ENCODE data around the gene KAZALD1. TPM values are rescaled to one million over a fixed set of nuclear protein-coding genes. Genes with fewer than 3 reads are reported as not detected.

KAZALD1 gene
- total RNA-seq, 1 donor from 2014 or later = 0.47 TPM

DNA sequence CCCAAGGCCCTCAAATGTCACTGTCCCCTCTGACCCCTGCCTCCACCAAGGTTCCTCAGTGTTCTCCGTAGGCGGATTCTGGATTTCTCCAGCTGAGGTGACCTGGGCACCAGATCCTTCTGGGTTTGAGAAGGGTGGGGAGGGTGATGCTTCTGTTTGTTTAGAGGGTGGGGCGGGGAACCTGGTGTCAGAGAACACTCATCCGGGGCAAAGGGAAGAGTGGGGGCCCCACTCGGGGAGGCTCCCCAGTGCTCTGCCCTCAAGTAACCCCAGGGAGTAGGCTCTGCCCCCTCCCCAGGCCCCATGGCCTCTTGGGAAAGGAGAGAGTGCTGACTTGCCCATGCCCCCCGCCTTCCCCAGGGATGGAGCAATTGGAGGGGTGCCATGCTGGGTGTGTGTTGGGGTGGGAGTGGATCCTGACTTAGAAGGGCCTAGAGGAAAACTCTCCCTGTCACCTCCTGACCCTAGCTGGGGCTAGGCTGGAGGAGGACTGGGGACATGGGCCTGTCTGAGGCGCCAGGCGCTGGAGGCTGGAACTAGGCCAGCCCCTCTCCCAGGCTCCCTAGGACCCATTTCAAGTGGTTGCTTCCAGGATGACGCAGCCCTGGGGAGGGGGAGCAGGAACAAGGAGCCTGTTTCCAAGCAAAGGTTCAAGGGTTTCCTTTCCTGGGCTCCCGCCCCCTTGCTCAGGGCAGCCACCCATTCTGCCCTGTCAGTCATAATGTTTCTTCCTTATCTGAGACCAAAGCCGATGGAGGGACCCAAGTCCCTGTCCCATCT is 27.9 kb downstream of the KAZALD1 start:
- intact Hi-C loops (cut with micrococcal nuclease) = no loop called here

DNA sequence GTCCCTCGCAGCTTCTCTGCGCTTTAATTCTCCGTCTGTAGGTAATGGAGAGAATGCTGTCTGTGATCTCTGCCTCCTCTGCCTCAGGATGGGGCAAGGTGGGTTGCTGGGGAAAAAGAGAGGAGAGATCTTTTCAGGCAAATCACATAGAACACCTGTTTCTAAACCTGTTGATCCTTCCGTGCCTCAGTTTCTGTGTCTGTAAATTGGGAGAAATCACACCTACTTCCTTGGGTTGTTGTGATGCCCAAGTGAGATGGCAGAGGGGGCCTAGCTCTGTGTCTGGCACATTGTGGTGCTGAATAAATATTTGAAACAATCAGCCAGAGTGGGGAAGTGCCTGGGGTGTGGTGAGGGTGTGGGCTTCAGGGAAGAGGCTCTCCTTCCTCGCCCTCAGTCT is 28.8 kb downstream of the KAZALD1 start:
- intact Hi-C loops (cut with micrococcal nuclease) = no loop called here

DNA sequence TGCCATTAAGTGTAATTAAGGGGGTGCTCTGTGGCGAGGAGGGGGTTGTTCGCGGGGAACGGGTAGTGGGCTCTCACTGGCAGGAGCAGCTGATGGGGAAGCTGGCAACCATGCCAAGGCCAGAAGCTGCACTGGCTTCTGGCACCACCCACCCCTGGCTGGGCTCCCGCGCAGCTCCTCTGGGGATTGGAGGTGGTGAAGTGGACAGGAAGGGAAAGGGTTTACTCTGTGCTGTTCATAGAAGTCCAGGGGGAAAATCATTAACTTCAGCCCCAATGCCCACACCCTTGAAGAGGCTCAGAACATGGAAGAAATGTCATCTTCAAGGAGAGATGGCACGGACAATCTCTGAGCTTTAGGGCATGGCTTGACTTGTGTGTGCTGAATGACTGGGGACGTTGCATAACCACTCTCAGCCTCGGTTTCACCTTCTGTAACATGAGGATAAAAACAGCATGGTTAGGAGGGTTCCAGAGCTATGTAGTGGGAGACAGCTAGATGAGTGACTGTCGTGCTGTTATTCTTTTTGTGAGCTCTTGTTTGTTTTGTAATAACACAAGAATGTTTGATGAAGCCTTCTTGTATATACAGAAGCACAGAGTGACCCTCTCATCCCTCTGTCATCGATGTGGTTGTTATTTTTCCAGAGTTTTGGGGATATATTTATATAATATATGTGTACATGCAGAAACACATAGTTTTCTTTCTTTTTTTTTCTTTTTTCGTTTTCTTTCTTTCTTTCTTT is 29.9 kb downstream of the KAZALD1 start:
- intact Hi-C loops (cut with micrococcal nuclease) = no loop called here

DNA sequence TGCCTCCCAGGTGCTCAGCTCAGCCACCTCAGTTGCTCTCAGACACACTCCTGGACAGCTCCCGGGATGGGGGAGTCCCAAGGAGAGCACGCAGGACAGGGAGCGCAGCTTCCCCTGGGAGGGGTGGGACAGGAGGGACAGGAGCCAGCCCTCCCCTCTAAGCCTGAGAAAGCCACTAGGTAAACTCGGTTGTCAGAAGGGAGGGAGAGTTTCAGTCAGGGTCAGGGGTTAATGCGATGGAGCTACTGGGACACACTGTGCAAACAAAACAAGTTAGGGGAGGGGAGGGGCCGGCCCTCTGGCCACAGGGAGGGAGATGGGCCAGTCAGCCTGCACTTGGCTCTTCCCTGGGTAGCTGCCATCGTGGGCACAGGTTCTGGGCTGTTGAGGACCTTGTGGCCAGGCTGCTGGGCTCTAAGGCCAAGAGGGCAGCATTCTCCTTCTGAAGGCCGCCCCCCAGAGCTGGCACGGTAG is 31.1 kb downstream of the KAZALD1 start:
- intact Hi-C loops (cut with micrococcal nuclease) = no loop called here

DNA sequence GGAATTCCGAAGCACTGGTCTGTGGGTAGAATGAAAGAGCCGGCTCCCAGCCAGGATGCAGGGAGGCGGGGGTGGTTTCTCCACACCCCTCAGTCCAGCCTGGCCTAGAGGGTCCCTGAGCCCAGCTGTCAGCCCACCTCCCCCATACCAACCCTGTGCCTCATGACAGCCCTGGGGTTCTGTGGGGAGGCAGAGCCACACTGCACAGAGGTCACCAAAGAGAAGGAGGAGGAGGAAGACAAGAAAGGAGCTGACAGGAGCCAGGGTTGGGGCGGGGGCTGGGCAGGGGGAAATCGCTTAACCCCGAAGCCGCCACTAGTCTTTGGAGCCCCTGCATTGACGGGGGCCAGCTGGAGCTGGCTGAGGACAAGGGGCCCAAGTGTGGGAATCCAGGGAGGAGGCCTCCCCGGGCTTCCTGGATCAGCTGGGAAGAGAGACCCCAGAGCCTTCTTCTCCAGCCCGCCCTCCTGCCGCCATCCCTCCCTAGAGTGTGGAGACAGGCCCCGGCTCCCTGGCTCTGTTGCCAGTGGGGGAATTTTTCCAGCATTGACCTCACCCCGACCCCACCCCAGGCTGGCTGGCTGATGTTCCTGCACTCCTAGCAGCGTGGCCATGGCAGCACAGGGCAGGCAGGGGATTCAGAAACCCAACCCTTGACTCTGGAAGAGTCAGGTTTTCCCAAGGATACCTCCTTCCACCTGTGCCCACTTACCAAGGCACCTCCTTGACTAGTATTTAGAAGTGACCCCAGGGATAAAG is 32.5 kb downstream of the KAZALD1 start:
- intact Hi-C loops (cut with micrococcal nuclease) = loop anchor here (2.0 kb wide), 1 partner anchor 27 kb away; no protein-coding TSS in a partner anchor

DNA sequence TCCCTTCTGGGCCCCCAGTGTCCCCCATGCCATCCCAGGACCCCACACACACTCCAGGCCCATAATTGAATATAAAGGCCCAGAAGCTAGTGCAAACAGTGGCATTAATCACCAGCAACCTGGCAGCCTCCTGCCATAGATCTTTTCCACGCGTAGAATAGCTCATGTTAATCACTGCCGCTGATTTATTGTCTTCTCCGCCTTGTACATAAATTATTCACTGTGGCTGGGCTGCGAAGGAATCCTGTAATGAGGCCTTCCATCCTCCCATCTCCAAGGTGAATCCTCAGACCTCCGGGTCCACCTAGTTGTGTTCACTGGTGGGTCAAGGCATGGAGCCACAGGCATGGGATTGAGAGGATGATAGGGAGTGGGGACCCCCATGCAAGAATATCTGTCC is 33.2 kb downstream of the KAZALD1 start:
- intact Hi-C loops (cut with micrococcal nuclease) = loop anchor here (1.0 to 2.0 kb wide), 2 partner anchors 26 to 47 kb away; no protein-coding TSS in a partner anchor

DNA sequence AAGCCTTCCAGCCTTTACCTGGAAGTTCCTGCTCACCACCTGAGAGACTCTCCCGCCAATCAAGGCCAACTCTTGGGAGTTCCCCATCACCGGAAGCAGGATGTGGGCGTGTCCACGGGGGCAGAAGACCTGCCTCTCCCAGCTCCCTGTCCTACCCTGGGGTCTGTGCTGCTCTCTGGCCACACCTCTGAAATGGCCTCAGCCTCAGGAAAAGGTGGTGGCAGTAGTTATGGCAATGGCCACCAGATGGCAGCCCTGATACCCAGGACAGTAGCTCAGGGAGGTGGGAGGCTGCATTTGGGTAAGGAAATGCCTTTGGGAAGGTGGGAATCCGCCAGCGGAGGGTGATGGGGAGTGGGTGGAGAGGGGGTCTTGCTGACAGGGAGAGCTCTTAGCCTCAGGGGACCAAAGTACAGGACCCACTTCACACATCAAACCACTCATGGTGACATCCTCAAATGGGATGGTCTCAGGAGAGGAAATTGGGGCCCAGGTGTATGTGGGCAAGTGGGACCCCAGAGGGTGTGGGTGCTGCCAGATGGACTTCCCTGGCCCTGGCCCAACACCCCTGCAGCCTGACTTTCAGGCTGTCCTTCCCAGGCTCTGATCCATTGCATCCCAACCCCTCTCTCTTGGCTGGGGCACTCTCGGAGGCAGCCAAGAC is 33.9 kb downstream of the KAZALD1 start:
- intact Hi-C loops (cut with micrococcal nuclease) = loop anchor here (1.0 to 2.0 kb wide), 2 partner anchors 25 to 47 kb away; no protein-coding TSS in a partner anchor

DNA sequence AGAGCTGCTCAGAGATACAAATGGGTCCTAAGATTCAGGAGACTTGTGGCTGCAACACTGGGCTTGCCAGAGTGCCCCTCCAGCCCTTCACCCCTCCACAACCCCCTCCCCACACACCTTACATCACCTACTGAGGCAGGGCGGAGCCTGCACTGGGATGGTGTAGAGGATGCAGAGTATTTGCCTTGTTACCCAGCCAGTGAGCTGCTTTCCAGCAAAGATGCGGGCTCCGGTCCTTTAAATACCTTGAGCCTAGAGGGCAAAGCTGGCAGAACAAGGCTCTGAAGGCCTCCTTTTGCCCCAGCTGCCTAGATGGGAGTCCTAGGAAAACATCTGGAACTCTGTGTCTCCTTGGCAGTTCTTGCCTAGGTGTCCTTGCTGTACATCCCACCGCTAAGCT is 34.6 kb downstream of the KAZALD1 start:
- intact Hi-C loops (cut with micrococcal nuclease) = no loop called here

DNA sequence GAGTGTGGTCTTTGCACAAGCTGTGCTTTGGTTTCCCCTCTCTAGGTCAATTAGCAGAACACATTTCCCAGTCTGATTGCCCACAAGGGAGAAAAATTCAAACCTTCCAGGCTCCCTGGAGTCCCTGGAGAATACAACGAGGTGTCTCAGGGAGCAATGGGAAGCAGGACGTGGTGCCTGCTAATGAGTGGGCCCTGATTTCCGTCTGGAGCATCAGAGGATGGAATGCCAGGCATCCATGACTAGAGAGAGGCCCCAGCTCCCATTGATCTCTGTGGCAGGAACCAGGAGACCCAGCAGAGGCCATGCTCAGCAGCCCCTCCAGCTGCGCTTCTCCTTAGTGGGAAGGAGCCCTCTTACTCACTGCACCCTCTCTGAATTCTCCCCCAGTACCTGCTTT is 36.1 kb downstream of the KAZALD1 start:
- intact Hi-C loops (cut with micrococcal nuclease) = no loop called here

DNA sequence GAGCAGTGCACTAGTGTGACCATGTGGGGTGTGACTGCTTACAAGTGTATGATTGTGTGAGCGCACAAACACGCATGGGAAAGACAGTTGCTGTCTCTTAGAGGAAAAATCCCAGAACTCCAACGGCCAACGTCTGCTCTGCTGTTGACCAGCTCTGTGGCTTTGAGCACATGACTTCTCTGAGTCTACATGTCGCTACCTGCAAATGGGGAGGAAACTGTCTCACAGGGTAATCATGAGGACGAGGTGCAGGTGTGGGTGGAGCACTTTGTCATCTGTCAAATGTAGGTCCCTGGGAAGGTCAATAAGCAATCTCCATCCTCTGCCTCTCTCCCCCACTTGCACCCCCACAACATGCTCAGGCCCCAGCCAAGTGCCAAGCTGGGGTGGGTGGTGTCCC is 38.1 kb downstream of the KAZALD1 start:
- intact Hi-C loops (cut with micrococcal nuclease) = no loop called here

DNA sequence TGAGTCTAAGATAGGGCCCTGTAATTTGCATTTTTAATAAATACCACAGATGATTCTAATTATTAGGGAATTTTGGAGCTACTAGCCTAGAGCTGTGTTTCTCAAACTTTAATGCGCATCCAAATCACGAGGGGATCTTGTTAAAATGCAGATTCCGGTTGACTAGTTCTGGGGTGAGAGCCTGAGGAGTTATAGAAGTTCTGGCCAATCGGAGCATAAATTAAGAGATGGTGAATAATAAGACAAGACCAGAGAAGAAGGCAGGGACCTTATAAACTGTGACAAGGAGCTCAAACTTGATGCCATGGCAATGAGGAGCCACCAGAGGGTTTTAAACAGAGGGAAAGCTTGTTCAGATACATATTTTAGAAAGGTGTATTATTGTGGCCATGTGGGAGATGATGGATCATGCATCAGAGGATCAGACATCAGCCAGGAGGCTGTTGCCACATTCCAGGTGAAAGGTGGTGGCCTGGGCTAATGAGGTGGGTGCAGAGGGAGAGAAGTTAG is 39.6 kb downstream of the KAZALD1 start:
- intact Hi-C loops (cut with micrococcal nuclease) = no loop called here

DNA sequence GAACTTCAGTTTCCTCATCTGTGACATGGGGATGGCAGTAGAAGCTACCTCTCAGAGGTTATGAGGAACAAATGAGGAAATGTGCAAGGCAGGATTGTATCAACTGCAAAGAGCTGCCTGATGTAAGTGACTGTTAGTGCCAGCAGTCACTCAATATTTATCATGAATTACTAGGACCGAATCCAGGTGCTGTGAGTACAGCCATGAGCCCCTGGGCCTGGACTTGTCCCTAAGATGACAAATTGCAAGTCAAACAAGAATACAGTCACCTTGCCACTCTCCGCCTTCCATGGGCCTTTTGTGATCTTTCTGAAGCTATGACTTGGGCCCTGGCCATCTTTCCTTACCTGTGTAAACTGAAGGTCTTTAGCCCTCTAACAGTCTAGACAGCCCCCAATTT is 41.6 kb downstream of the KAZALD1 start:
- intact Hi-C loops (cut with micrococcal nuclease) = no loop called here

DNA sequence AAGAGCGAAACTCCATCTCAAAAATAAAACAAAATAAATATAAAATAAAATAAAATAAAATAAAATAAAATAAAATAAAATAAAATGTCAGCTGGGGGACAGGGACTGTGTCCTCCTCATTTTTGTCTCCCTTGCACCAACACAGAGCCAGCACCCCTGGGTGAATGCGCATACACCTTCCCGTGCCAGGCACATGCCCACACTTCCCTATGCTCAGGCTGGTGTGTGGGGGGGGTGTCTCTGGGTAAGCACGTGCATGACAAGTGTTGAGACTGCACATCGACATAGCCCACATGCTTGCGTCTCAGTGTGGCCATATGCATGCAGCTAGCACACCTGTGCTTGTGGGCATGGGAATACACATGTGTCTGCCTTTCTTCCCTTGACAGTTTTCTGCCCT is 44.6 kb downstream of the KAZALD1 start:
- intact Hi-C loops (cut with micrococcal nuclease) = no loop called here

DNA sequence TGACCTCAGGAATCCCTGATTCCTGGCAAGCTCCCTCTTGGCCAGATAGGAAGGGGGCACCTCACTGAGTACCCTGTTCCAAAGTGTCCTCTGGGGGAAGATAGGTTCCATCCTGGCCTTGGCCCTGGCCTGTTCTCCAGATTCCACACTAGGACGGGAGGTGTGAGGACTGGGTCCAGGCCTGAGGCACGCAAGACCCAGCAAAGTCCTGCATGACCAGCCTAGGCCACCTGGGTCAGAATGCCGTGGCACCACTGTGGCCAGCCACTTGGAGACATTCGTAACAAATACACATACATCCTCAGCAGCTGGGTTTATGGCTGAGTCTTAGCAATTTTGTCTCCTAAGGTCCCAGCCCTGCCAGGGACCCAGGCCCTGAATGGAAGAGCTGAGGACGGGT is 46.0 kb downstream of the KAZALD1 start:
- intact Hi-C loops (cut with micrococcal nuclease) = no loop called here

DNA sequence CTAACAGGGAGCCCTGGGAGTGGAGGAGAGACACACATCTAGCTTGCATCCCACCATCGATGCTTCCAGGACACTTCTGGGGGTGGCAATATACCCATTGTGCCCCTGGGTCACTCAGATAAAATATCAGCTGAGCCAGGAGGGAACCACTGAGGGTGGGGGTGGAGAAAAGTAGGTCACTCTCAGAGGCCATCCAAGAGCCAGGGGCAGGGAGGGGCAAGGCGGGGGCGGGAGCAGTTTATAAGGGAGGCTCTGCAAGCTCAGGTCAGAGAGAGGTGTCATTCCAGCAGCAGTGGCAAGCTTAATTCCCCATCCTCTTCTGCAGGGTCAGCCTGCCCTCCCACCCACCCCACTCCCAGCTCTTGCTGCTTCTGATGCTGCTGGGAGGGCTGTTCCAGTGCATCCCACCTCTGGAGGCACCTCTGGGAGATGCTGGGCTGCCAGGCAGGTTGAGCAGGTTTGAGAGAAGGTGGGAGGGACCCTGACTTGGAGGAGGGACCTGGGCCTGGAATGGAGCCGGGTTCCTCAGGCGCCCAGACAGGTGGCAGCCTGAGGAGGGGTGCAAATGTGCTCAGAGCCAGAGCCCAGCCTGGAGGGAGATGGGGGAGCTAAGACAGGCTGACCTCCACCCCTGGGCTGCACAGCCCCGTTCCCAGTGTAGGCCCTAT is 49.2 kb downstream of the KAZALD1 start:
- intact Hi-C loops (cut with micrococcal nuclease) = no loop called here

DNA sequence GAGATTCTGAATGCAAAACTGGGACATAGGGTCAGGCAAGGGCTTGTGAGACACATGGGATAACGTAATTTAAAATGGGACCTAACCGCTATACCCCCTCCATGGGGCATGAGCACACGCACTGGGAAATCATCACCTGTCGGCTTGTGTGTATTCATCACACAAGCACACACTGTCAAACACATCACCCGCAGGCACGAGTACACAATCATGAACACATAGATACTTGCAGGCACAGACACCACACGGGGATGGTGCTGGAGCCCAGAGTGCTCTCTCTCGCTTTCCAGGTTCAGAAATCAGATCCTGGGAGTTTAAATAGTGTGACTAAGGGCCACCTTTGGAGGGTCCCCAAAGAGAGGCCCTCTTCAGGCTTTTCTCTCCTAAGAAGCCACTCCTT is 49.8 kb downstream of the KAZALD1 start:
- intact Hi-C loops (cut with micrococcal nuclease) = no loop called here

DNA sequence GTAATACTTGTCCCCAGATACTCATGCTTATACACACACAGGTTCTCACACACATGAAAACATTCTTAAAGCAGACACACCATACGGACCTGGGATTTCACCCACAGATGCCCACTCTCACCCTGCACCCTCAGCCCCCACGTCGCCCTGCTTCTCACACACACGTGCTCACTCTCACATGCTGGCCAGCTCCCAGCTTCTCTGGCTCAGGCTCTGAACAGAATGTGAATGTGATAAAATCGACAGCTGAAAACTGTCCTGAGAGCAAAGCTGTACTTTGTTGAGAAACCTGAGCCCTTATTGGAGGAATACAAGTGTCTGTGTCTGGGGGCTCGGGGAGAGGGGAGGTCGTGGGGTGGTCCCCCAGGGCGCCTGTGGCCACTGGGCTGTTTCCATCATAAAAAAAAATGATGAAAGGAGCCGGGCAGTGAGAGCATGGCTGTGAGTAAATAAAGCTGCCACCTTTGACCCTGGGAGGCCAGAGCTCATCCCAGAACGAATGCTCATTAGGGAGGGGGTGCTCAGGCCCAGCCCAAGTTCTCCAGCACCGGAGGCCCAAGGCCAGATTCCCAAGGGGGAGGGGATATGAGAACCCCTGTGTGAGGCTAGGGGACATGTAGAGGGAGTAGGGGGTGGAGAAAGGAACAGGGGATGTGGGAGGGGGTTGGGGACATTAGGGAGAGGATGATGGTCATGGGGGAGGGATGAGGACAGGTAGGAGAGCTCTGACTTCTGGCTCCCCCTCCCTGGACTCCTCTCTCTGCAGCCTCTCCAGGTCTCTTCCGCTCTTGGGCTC is 51.2 kb downstream of the KAZALD1 start:
- intact Hi-C loops (cut with micrococcal nuclease) = no loop called here

DNA sequence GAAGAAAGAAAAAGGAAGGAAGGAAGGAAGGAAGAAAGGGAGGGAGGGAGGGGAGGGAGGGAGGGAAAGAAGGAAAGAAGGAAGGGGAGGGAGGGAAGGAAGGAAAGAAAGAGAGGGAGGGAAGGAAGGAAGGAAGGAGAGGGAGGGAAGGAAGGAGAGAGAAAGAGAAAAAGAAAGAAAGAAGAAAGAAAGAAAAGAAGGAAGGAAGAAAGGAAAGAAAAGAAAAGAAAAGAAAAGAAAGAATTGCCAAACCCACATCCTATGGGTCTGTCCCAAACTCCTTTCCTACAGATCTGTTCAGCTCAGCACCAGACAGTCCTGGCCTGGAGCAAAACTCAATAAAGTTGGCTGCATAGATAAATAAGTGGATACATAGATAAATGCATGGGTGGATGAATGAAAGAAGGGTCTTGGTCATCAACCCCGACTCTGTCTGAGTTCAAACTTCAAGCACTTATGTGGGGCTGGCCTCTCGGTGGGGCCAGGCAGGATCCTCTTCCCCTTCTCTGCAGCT is 52.2 kb downstream of the KAZALD1 start:
- intact Hi-C loops (cut with micrococcal nuclease) = no loop called here

DNA sequence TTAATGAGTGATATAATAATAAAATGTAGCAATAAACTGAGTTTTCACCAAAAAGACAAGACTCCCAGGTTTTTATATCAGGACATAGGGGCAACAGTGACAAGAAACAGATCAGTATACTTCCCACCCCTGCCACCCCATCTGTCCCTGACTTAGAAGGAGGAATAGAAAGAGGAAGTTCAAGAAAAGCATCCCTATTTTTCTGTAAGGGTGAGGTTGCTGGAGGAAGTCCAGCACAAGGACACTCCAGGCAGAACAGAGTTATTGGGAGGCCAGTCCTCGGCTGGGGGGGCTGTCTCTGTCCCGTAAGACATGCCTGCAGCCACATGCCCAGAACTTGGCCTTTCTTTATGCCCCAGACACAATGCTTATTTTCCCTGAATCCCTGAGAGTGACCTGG is 52.9 kb downstream of the KAZALD1 start:
- intact Hi-C loops (cut with micrococcal nuclease) = no loop called here

All from T-helper 1 cell treated with Interleukin-12 subunit alpha and Interleukin-12 subunit beta and Interleukin-4 antibody, amounts not matched to agents 30 ng/mL and 1 ng/mL, for 36 hours (primary cell).